PC-3 (cell line): ENCODE results near the gene PRR36. TPM values are rescaled to one million over a fixed set of nuclear protein-coding genes. Genes with fewer than 3 reads are reported as not detected.

Source experiments
- ATAC-seq: fragments of 200-7000 bp; cut with Tn5 transposase; 2 replicates; pipeline ENCODE4 v1.9.1; 2020; ENCODE audit warnings: mild to moderate bottlenecking, moderate library complexity
- BruUV-seq: library from RNA; stranded (reverse); fragments of 400-500 nt; replicated peaks from 2 replicates; lab custom pipeline; 2021; lab: Mats Ljungman, UMichigan
- CTCF ChIA-PET: fragments of 300-600 bp; sonication (Branson Sonifier 250); formaldehyde crosslinking; loops from one replicate; lab custom pipeline; 2022; ENCODE audit warnings: antibody characterized with exemption; lab: Charles Lee
- POLR2A ChIA-PET: fragments of 300-600 bp; sonication (Branson Sonifier 250); formaldehyde crosslinking; loops from one replicate; lab custom pipeline; 2022; ENCODE audit warnings: antibody characterized with exemption; ENCODE audit not compliant: unreplicated experiment; lab: Charles Lee
- DNase-seq: peaks from one replicate; pipeline ENCODE4 v3.0.0-alpha.2; 2015
- H2AFZ ChIP-seq: fragments of 300-600 bp; sonication (generic); 2 replicates; pipeline ENCODE4 v1.6.0; 2016; ENCODE audit warnings: antibody characterized with exemption, low read length
- H3F3A ChIP-seq: fragments of 300-600 bp; sonication (generic); one replicate; pipeline ENCODE4 v1.6.0; 2017; ENCODE audit warnings: antibody characterized with exemption, low read length, control low read depth, mild to moderate bottlenecking; ENCODE audit not compliant: unreplicated experiment
- H3K27ac ChIP-seq: fragments of 300-600 bp; sonication (generic); 2 replicates; pipeline ENCODE4 v1.5.1; 2016; ENCODE audit warnings: mild to moderate bottlenecking, low read length
- H3K27me3 ChIP-seq: fragments of 300-600 bp; sonication (generic); 2 replicates; pipeline ENCODE4 v1.6.1; 2016; ENCODE audit warnings: low read length, mixed read lengths
- H3K36me3 ChIP-seq: fragments of 300-600 bp; sonication (generic); 2 replicates; pipeline ENCODE4 v1.6.1; 2016; ENCODE audit warnings: low read depth, mixed run types, low read length, mixed read lengths
- H3K4me1 ChIP-seq: fragments of 300-600 bp; sonication (generic); 2 replicates; pipeline ENCODE4 v1.5.1; 2016; ENCODE audit warnings: low read length; ENCODE audit not compliant: insufficient read depth
- H3K4me2 ChIP-seq: fragments of 300-600 bp; sonication (generic); 2 replicates; pipeline ENCODE4 v1.6.0; 2016; ENCODE audit warnings: low read length
- H3K4me3 ChIP-seq: fragments of 300-600 bp; sonication (generic); 2 replicates; pipeline ENCODE4 v1.5.1; 2016; ENCODE audit warnings: mild to moderate bottlenecking, low read length, mixed read lengths
- H3K79me2 ChIP-seq: fragments of 300-600 bp; sonication (generic); 2 replicates; pipeline ENCODE4 v1.6.1; 2017; ENCODE audit warnings: low read length, mixed read lengths
- H3K9ac ChIP-seq: fragments of 300-600 bp; sonication (generic); 2 replicates; pipeline ENCODE4 v1.6.0; 2016; ENCODE audit warnings: mild to moderate bottlenecking, low read length
- H3K9me2 ChIP-seq: fragments of 300-600 bp; sonication (generic); replicated peaks from 2 replicates; pipeline ENCODE4 v1.6.1; 2016; ENCODE audit warnings: mixed run types, low read length, mixed read lengths
- H3K9me3 ChIP-seq: fragments of 300-600 bp; sonication (generic); 2 replicates; pipeline ENCODE4 v1.6.1; 2016; ENCODE audit warnings: low read length, mixed read lengths
- H4K20me1 ChIP-seq: fragments of 300-600 bp; sonication (generic); 2 replicates; pipeline ENCODE4 v1.6.1; 2016; ENCODE audit warnings: low read length, mixed read lengths
- CTCF ChIP-seq: fragments of 300-600 bp; sonication (generic); conservative IDR thresholded peaks from 2 replicates; pipeline ENCODE4 v1.5.1; 2017; ENCODE audit warnings: antibody characterized with exemption, low read depth, mild to moderate bottlenecking, low read length
- EZH2 ChIP-seq: fragments of 300-600 bp; sonication (generic); IDR thresholded peaks from one replicate; pipeline ENCODE4 v1.6.1; 2017; ENCODE audit warnings: antibody characterized with exemption, mild to moderate bottlenecking, low read length; ENCODE audit not compliant: unreplicated experiment
- EZH2phosphoT487 ChIP-seq: fragments of 300-600 bp; sonication (generic); IDR thresholded peaks from 2 replicates; pipeline ENCODE4 v1.6.1; 2018; ENCODE audit warnings: mild to moderate bottlenecking, antibody characterized with exemption, low read length, borderline replicate concordance
- intact Hi-C: fragments of 100-400 bp; cut with micrococcal nuclease; formaldehyde crosslinking; loops from 2 replicates; pipeline ENCODE4 v1.9.0; 2023
- total RNA-seq: library from RNA; depleted of rRNA; stranded (reverse); fragments of >200 nt; gene quantifications from 2 replicates; pipeline ENCODE4 v1.2.3, GENCODE V29; 2014

PRR36 gene
- total RNA-seq, 1 experiment from 2014 or later: 2.5 TPM

GRCh38 chr19:7830823-7831222 lies 43.4 kb downstream of the PRR36 start:
- H3K27me3 ChIP-seq: no peaks in the 10 kb centered on the region
- H3K9ac ChIP-seq: peak overlapping the region; percentile 41; the same call in 1 of the 2 replicates
- H3K4me3 ChIP-seq: peak overlapping the region; percentile 70
- DNase-seq: no peak
- no peak overlapping the region for H2AFZ ChIP-seq
- H3K27ac ChIP-seq: no peak overlapping the region
- no TSS peak for BruUV-seq
- H3K9me2 ChIP-seq: no peaks in the 10 kb centered on the region
- H3K4me2 ChIP-seq: peak overlapping the region; percentile 81
- peaks cover 22% of the 10 kb centered on the region for H3K79me2 ChIP-seq
- H3F3A ChIP-seq: peaks cover 10% of the 10 kb centered on the region
- no peak for TF ChIP-seq EZH2
- TF ChIP-seq EZH2phosphoT487: no peak
- TF ChIP-seq CTCF: no peak
- CTCF ChIA-PET: interaction anchor here (0.9 to 1.6 kb wide), 2 partner anchors 26 to 39 kb away, joined by 3 to 7 read pairs; no protein-coding TSS in a partner anchor
- H3K4me1 ChIP-seq: peaks cover 43% of the 10 kb centered on the region
- no peaks in the 10 kb centered on the region for H3K9me3 ChIP-seq
- H3K36me3 ChIP-seq: no peaks in the 10 kb centered on the region
- intact Hi-C loops: no loop called here
- no peak for ATAC-seq
- no peaks in the 10 kb centered on the region for H4K20me1 ChIP-seq
- POLR2A ChIA-PET: no interaction called here

- H3K36me3 ChIP-seq: no peaks in the 10 kb centered on the region
- no peaks in the 10 kb centered on the region for H4K20me1 ChIP-seq
- peaks cover 10% of the 10 kb centered on the region for H3F3A ChIP-seq
- DNase-seq (no peak), ATAC-seq (peak; percentile 1)
- H3K9me2 ChIP-seq: no peaks in the 10 kb centered on the region
- intact Hi-C loops: no loop called here
- TF ChIP-seq CTCF (no peak), EZH2 (no peak), EZH2phosphoT487 (no peak)
- H3K27me3 ChIP-seq: no peaks in the 10 kb centered on the region
- ChIA-PET CTCF (no interaction called here), POLR2A (no interaction called here)
- H2AFZ ChIP-seq: no peak overlapping the region
- H3K4me3 ChIP-seq: peak overlapping the region; percentile 70
- peaks cover 17% of the 10 kb centered on the region for H3K79me2 ChIP-seq
- BruUV-seq: no TSS peak
- no peaks in the 10 kb centered on the region for H3K9me3 ChIP-seq
- no peak overlapping the region for H3K27ac ChIP-seq
- H3K9ac ChIP-seq: peak overlapping the region; percentile 41; the same call in 1 of the 2 replicates
- H3K4me1 ChIP-seq: peaks cover 43% of the 10 kb centered on the region
- peak overlapping the region; percentile 81 for H3K4me2 ChIP-seq
Measured at GRCh38 chr19:7830272-7830771, 43.9 kb downstream of the PRR36 start.

- Histone ChIP-seq H2AFZ (peak within 1 kb of the TSS; percentile 90), H3K27ac (no peak within 1 kb of the TSS), H3K36me3 (no peaks in the 10 kb centered on the region), H3K9ac (peak within 1 kb of the TSS; percentile 41; the same call in 1 of the 2 replicates), H3F3A (peaks cover 10% of the 10 kb centered on the region), H3K9me2 (no peaks in the 10 kb centered on the region), H3K4me2 (peak within 1 kb of the TSS; percentile 85), H3K9me3 (no peaks in the 10 kb centered on the region), H3K4me3 (peak within 1 kb of the TSS; percentile 70), H4K20me1 (no peaks in the 10 kb centered on the region), H3K4me1 (peaks cover 42% of the 10 kb centered on the region), H3K79me2 (peaks cover 15% of the 10 kb centered on the region), H3K27me3 (no peaks in the 10 kb centered on the region)
- no TSS peak for BruUV-seq
- no peak for TF ChIP-seq EZH2
- TF ChIP-seq CTCF: no peak
- no peak for TF ChIP-seq EZH2phosphoT487
- peak; percentile 100 for DNase-seq
- CTCF ChIA-PET: no interaction called here
- POLR2A ChIA-PET: no interaction called here
- intact Hi-C loops: loop anchor here (2.0 kb wide), 2 partner anchors 23 to 39 kb away; no protein-coding TSS in a partner anchor
- ATAC-seq: peak; percentile 81
Measured at GRCh38 chr19:7829561-7830271, 44.5 kb downstream of the PRR36 start, which contains the start of gene EVI5L. Gene EVI5L, plus strand, starts transcription at chr19:7830218. Its CDS starts 16,325 bp downstream, at chr19:7846543.
